Mesenchymal stem cell (in vitro differentiated cells and primary cell): Measurements from ENCODE around the gene MINAR1.

Source experiments
- DNase-seq: peaks from one replicate; pipeline ENCODE4 v3.0.0-alpha.2; 2013
- H2AFZ ChIP-seq: one replicate; pipeline ENCODE4 v1.6.1; 2013; ENCODE audit warnings: low read depth, mild to moderate bottlenecking, control low read depth, inconsistent platforms, low read length, moderate library complexity
- H2AK5ac ChIP-seq: 2 replicates; pipeline ENCODE4 v1.6.1; 2013; ENCODE audit warnings: low read length, moderate library complexity, mild to moderate bottlenecking, inconsistent platforms; ENCODE audit not compliant: severe bottlenecking
- H2BK120ac ChIP-seq: one replicate; pipeline ENCODE4 v1.6.1; 2013; ENCODE audit warnings: low read depth, mild to moderate bottlenecking, inconsistent platforms, low read length, moderate library complexity
- H2BK12ac ChIP-seq, 2 experiments: one replicate each; pipeline ENCODE4 v1.6.1; 2013; ENCODE audit warnings: inconsistent platforms in 2 of 2, low read length in 2 of 2, mild to moderate bottlenecking in 2 of 2, moderate library complexity in 2 of 2, control low read depth in 1 of 2
- H2BK15ac ChIP-seq: one replicate; pipeline ENCODE4 v1.6.1; 2013; ENCODE audit warnings: mild to moderate bottlenecking, low read depth, inconsistent platforms; ENCODE audit not compliant: poor library complexity, severe bottlenecking
- H2BK5ac ChIP-seq: 2 replicates; pipeline ENCODE4 v1.6.1; 2013; ENCODE audit warnings: low read depth, mild to moderate bottlenecking, low read length, control low read depth, inconsistent platforms; ENCODE audit not compliant: poor library complexity, severe bottlenecking
- H3K14ac ChIP-seq, 2 experiments: one replicate each; pipeline ENCODE4 v1.6.1; 2013; ENCODE audit warnings: inconsistent platforms in 2 of 2, low read length in 2 of 2, control low read depth in 1 of 2, mild to moderate bottlenecking in 1 of 2, moderate library complexity in 1 of 2
- H3K18ac ChIP-seq, 2 experiments: one replicate each; pipeline ENCODE4 v1.6.1; 2013; ENCODE audit warnings: inconsistent platforms in 2 of 2, low read length in 2 of 2, control low read depth in 1 of 2, low read depth in 1 of 2, mild to moderate bottlenecking in 1 of 2
- H3K23ac ChIP-seq, 2 experiments: one replicate each; pipeline ENCODE4 v1.6.1; 2013; ENCODE audit warnings: inconsistent platforms in 2 of 2, low read length in 2 of 2, mild to moderate bottlenecking in 2 of 2, moderate library complexity in 2 of 2, control low read depth in 1 of 2
- H3K27ac ChIP-seq: 2 replicates; pipeline ENCODE4 v1.5.1; 2013; ENCODE audit warnings: mild to moderate bottlenecking, moderate library complexity, low read length, control low read depth, inconsistent platforms; ENCODE audit not compliant: poor library complexity, severe bottlenecking
- H3K27me3 ChIP-seq, 2 experiments: 2 replicates each; pipeline versions ENCODE4 v1.6.1 to v1.7.0; 2013; ENCODE audit warnings: low read length in 2 of 2, mild to moderate bottlenecking in 2 of 2, moderate library complexity in 2 of 2, control low read depth in 1 of 2, inconsistent platforms in 1 of 2; ENCODE audit not compliant: control insufficient read depth in 1 of 2, insufficient read depth in 1 of 2
- H3K36me3 ChIP-seq, 2 experiments: 2 replicates each; pipeline versions ENCODE4 v1.6.1 to v1.7.0; 2013; ENCODE audit warnings: low read length in 2 of 2, control low read depth in 1 of 2, inconsistent platforms in 1 of 2, low read depth in 1 of 2, mild to moderate bottlenecking in 1 of 2; ENCODE audit not compliant: insufficient read depth in 2 of 2, control insufficient read depth in 1 of 2
- H3K4ac ChIP-seq, 2 experiments: one replicate each; pipeline ENCODE4 v1.6.1; 2013; ENCODE audit warnings: inconsistent platforms in 2 of 2, low read length in 2 of 2, mild to moderate bottlenecking in 2 of 2, moderate library complexity in 2 of 2, control low read depth in 1 of 2, low read depth in 1 of 2
- H3K4me1 ChIP-seq: 2 replicates; pipeline ENCODE4 v1.6.1; 2013; ENCODE audit warnings: low read depth, low read length, control low read depth; ENCODE audit not compliant: control insufficient read depth, insufficient read depth
- H3K4me2 ChIP-seq: 2 replicates; pipeline ENCODE4 v1.6.1; 2013; ENCODE audit warnings: low read length, mild to moderate bottlenecking, inconsistent platforms; ENCODE audit not compliant: poor library complexity, severe bottlenecking
- H3K4me3 ChIP-seq, 2 experiments: 2 replicates each; pipeline versions ENCODE4 v1.5.1 to v1.7.0; 2013; ENCODE audit warnings: low read length in 2 of 2, mild to moderate bottlenecking in 2 of 2, control low read depth in 1 of 2, low read depth in 1 of 2; ENCODE audit not compliant: insufficient read depth in 1 of 2
- H3K79me1 ChIP-seq: replicated peaks from 2 replicates; pipeline ENCODE4 v1.6.1; 2013; ENCODE audit warnings: mild to moderate bottlenecking, control low read depth, low read length, inconsistent platforms; ENCODE audit not compliant: poor library complexity, severe bottlenecking
- H3K9ac ChIP-seq: 2 replicates; pipeline ENCODE4 v1.7.0; 2013; ENCODE audit warnings: mild to moderate bottlenecking, low read length, moderate library complexity
- H3K9me3 ChIP-seq: 2 replicates; pipeline ENCODE4 v1.7.0; 2013; ENCODE audit warnings: mild to moderate bottlenecking, low read length; ENCODE audit not compliant: control insufficient read depth
- H4K8ac ChIP-seq: one replicate; pipeline ENCODE4 v1.6.1; 2013; ENCODE audit warnings: inconsistent platforms, mild to moderate bottlenecking, low read length, moderate library complexity
- H4K91ac ChIP-seq: one replicate; pipeline ENCODE4 v1.6.1; 2013; ENCODE audit warnings: mild to moderate bottlenecking, low read length, inconsistent platforms
- WGBS: methylation state at CpG from one replicate; pipeline ENCODE4 v1.1.7; 2013; ENCODE audit warnings: mixed read lengths; 5-methylcytosine and 5-hydroxymethylcytosine counted together

The MINAR1 gene

GRCh38 chr15:79451361-79451999 lies 19.3 kb downstream of the MINAR1 start:
- H2AK5ac ChIP-seq, result no peak overlapping the region
- no peak overlapping the region for H2AFZ ChIP-seq
- H3K18ac ChIP-seq, result no peak overlapping the region
- H2BK120ac ChIP-seq, result no peak overlapping the region
- peak overlapping the region in 1 of 2 experiments; percentile 9 for H3K14ac ChIP-seq
- H2BK15ac ChIP-seq, result no peak overlapping the region
- H3K9ac ChIP-seq, result no peak overlapping the region
- no peak overlapping the region for H2BK12ac ChIP-seq
- H4K91ac ChIP-seq, result no peak overlapping the region
- peaks cover 8% of the 10 kb centered on the region for H3K9me3 ChIP-seq
- H3K4me2 ChIP-seq, result no peak overlapping the region
- H3K36me3 ChIP-seq, result no peaks in the 10 kb centered on the region
- H3K79me1 ChIP-seq, result no peaks in the 10 kb centered on the region
- no peak overlapping the region for H2BK5ac ChIP-seq
- H3K23ac ChIP-seq, result no peak overlapping the region
- no peak overlapping the region for H3K4me3 ChIP-seq
- DNase-seq, result no peak
- WGBS, result 46% methylated on average over 17 of the region's 17 CpGs
- no peak overlapping the region for H3K27ac ChIP-seq
- peaks cover 0 to 14% of the 10 kb centered on the region in 2 experiments for H3K27me3 ChIP-seq
- H3K4me1 ChIP-seq, result no peaks in the 10 kb centered on the region
- no peak overlapping the region for H3K4ac ChIP-seq
- H4K8ac ChIP-seq, result no peak overlapping the region

- no peak overlapping the region for H3K18ac ChIP-seq
- no peak overlapping the region for H2BK12ac ChIP-seq
- H3K4me3 ChIP-seq, result no peak overlapping the region
- peak overlapping the region; percentile 53 for H4K91ac ChIP-seq
- H3K9me3 ChIP-seq, result no peaks in the 10 kb centered on the region
- no peak overlapping the region for H3K4ac ChIP-seq
- H2BK120ac ChIP-seq, result no peak overlapping the region
- no peaks in the 10 kb centered on the region for H3K79me1 ChIP-seq
- no peak overlapping the region for H3K23ac ChIP-seq
- no peak for DNase-seq
- H2BK5ac ChIP-seq, result no peak overlapping the region
- H2BK15ac ChIP-seq, result no peak overlapping the region
- no peak overlapping the region for H4K8ac ChIP-seq
- no peak overlapping the region for H3K27ac ChIP-seq
- 87% methylated on average over 4 of the region's 4 CpGs for WGBS
- H3K27me3 ChIP-seq, result peaks cover 0 to 14% of the 10 kb centered on the region in 2 experiments
- H2AK5ac ChIP-seq, result no peak overlapping the region
- no peaks in the 10 kb centered on the region for H3K36me3 ChIP-seq
- H3K4me2 ChIP-seq, result no peak overlapping the region
- no peak overlapping the region for H3K9ac ChIP-seq
- no peak overlapping the region for H2AFZ ChIP-seq
- peak overlapping the region in 1 of 2 experiments; percentile 3 for H3K14ac ChIP-seq
- H3K4me1 ChIP-seq, result no peaks in the 10 kb centered on the region
Observed at GRCh38 chr15:79452244-79453051, 20.3 kb downstream of the MINAR1 start.

- Histone ChIP-seq H4K91ac (no peak overlapping the region), H2BK15ac (no peak overlapping the region), H2AK5ac (no peak overlapping the region), H3K9me3 (no peaks in the 10 kb centered on the region), H3K14ac (no peak overlapping the region), H3K4me1 (no peaks in the 10 kb centered on the region), H3K79me1 (no peaks in the 10 kb centered on the region), H3K27me3 (peaks cover 0 to 14% of the 10 kb centered on the region in 2 experiments), H3K18ac (no peak overlapping the region), H3K4me3 (no peak overlapping the region), H3K27ac (no peak overlapping the region), H2AFZ (no peak overlapping the region), H2BK12ac (no peak overlapping the region), H3K4ac (no peak overlapping the region), H4K8ac (no peak overlapping the region), H3K36me3 (no peaks in the 10 kb centered on the region), H2BK5ac (no peak overlapping the region), H3K23ac (no peak overlapping the region), H3K9ac (no peak overlapping the region), H3K4me2 (no peak overlapping the region), H2BK120ac (no peak overlapping the region)
- WGBS, result 83% methylated on average over 3 of the region's 3 CpGs
- DNase-seq, result no peak
Observed at GRCh38 chr15:79453446-79453845, 21.3 kb downstream of the MINAR1 start.

GRCh38 chr15:79454063-79454462 lies 21.9 kb downstream of the MINAR1 start:
- Histone ChIP-seq H3K4ac (no peak overlapping the region), H2AK5ac (no peak overlapping the region), H3K18ac (no peak overlapping the region), H3K27me3 (peaks cover 0 to 14% of the 10 kb centered on the region in 2 experiments), H3K4me1 (no peaks in the 10 kb centered on the region), H3K23ac (no peak overlapping the region), H2BK15ac (no peak overlapping the region), H3K79me1 (no peaks in the 10 kb centered on the region), H2BK12ac (no peak overlapping the region), H3K9ac (no peak overlapping the region), H3K4me2 (no peak overlapping the region), H2BK120ac (no peak overlapping the region), H4K8ac (no peak overlapping the region), H3K9me3 (no peaks in the 10 kb centered on the region), H3K27ac (no peak overlapping the region), H3K4me3 (no peak overlapping the region), H2BK5ac (no peak overlapping the region), H2AFZ (no peak overlapping the region), H3K14ac (no peak overlapping the region), H3K36me3 (no peaks in the 10 kb centered on the region), H4K91ac (no peak overlapping the region)
- 86% methylated on average over 2 of the region's 3 CpGs for WGBS
- no peak for DNase-seq
